GM12878 (cell line): ENCODE measurements around the gene ITGA1. TPM values are rescaled to one million over a fixed set of nuclear protein-coding genes. Genes with fewer than 3 reads are reported as not detected.
"Not testable (repeated sequence)": the region's sequence is repeated elsewhere in the genome, so short reads cannot be mapped to it uniquely, and the experiment has no call there.

ENCODE experiments used
- ATAC-seq: fragments of 200-7000 bp; cut with Tn5 transposase; 3 replicates; pipeline ENCODE4 v1.9.1; 2020; ENCODE audit warnings: mild to moderate bottlenecking, moderate library complexity
- BruUV-seq: library from RNA; stranded (reverse); fragments of 400-500 nt; replicated peaks from 2 replicates; lab custom pipeline; 2021; lab: Mats Ljungman, UMichigan
- CTCF ChIA-PET: fragments of 300-600 bp; sonication (Branson Sonifier 250); formaldehyde crosslinking; extraction: SDS; loops from one replicate; lab custom pipeline; 2021; ENCODE audit warnings: inconsistent platforms; lab: Yijun Ruan, JAX
- POLR2A ChIA-PET: fragments of 350-600 bp; formaldehyde crosslinking; extraction: SDS; loops from one replicate; lab custom pipeline; 2021; ENCODE audit warnings: inconsistent platforms; lab: Charles Lee
- RAD21 ChIA-PET: fragments of 300-600 bp; sonication (Branson Sonifier 250); formaldehyde crosslinking; loops from one replicate; lab custom pipeline; 2023; ENCODE audit warnings: antibody characterized with exemption; ENCODE audit not compliant: unreplicated experiment; lab: Charles Lee
- SMC1A ChIA-PET: fragments of 300-600 bp; sonication (Branson Sonifier 250); formaldehyde crosslinking; loops from one replicate; lab custom pipeline; 2023; ENCODE audit not compliant: unreplicated experiment, uncharacterized antibody; lab: Charles Lee
- DNase-seq: peaks from one replicate; pipeline ENCODE4 v3.0.0-alpha.2; 2011; ENCODE audit warnings: low read depth, low spot score
- FAIRE-seq: peaks from 3 replicates; lab custom pipeline; 2011; peaks lifted over from hg19 to GRCh38; lab: Jason Lieb, UNC
- H2AFZ ChIP-seq: 2 replicates; pipeline ENCODE4 v1.6.0; 2011; ENCODE audit warnings: low read depth, low read length, control low read depth; ENCODE audit not compliant: control insufficient read depth
- H3K27ac ChIP-seq: 2 replicates; pipeline ENCODE4 v1.5.1; 2011; ENCODE audit warnings: control low read depth; ENCODE audit not compliant: control insufficient read depth, insufficient read depth
- H3K27me3 ChIP-seq, 2 experiments: replicated peaks in 1 of 2; 2 replicates each; pipeline versions ENCODE4 v1.6.0 to v1.6.1; 2011; ENCODE audit warnings: low read length in 1 of 2; ENCODE audit not compliant: control insufficient read depth in 2 of 2, insufficient read depth in 2 of 2
- H3K36me3 ChIP-seq, 2 experiments: 2 replicates each; pipeline ENCODE4 v1.5.1; 2011; ENCODE audit warnings: low read length in 1 of 2; ENCODE audit not compliant: control insufficient read depth in 2 of 2, insufficient read depth in 2 of 2
- H3K4me1 ChIP-seq: 2 replicates; pipeline ENCODE4 v1.6.1; 2011; ENCODE audit warnings: mild to moderate bottlenecking, low read length, moderate library complexity, mixed read lengths; ENCODE audit not compliant: control insufficient read depth, insufficient read depth
- H3K4me2 ChIP-seq: 2 replicates; pipeline ENCODE4 v1.6.0; 2011; ENCODE audit warnings: control low read depth; ENCODE audit not compliant: control insufficient read depth, insufficient read depth
- H3K4me3 ChIP-seq: fragments of 200-600 bp; sonication (generic); 2 replicates; pipeline ENCODE4 v1.5.1; 2016
- H3K79me2 ChIP-seq: 2 replicates; pipeline ENCODE4 v1.6.0; 2011; ENCODE audit warnings: low read length; ENCODE audit not compliant: control insufficient read depth, insufficient read depth
- H3K9ac ChIP-seq: 2 replicates; pipeline ENCODE4 v1.8.0; 2011; ENCODE audit warnings: low read length, control low read depth, mixed read lengths; ENCODE audit not compliant: control insufficient read depth, insufficient read depth
- H3K9me3 ChIP-seq: replicated peaks from 3 replicates; pipeline ENCODE4 v1.5.1; 2011; ENCODE audit warnings: mild to moderate bottlenecking, low read length; ENCODE audit not compliant: control insufficient read depth, insufficient read depth
- H4K20me1 ChIP-seq: 2 replicates; pipeline ENCODE4 v1.6.0; 2011; ENCODE audit not compliant: control insufficient read depth, insufficient read depth
- RUNX3 ChIP-seq: IDR thresholded peaks from 2 replicates; pipeline ENCODE4 v1.6.1; 2012; ENCODE audit warnings: low read length, inconsistent platforms
- TBL1XR1 ChIP-seq: IDR thresholded peaks from 2 replicates; pipeline ENCODE4 v1.6.1; 2012; ENCODE audit warnings: low read depth, low read length, improper control_type of control experiment
- ZNF207 ChIP-seq: fragments of 450-650 bp; IDR thresholded peaks from 2 replicates; pipeline ENCODE4 v1.6.1; 2014; ENCODE audit warnings: antibody characterized with exemption, mild to moderate bottlenecking, borderline replicate concordance
- WGBS: methylation state at CpG from one replicate; pipeline ENCODE4 v1.1.6; 2016; ENCODE audit warnings: low lambda C conversion rate; ENCODE audit not compliant: insufficient replicate concordance, insufficient coverage; ENCODE audit errors: missing lambda C conversion rate; 5-methylcytosine and 5-hydroxymethylcytosine counted together
- in situ Hi-C: fragments of 300-500 bp; cut with MboI; formaldehyde crosslinking; loops from 9 replicates; pipeline ENCODE4 v1.14.3; 2018; ENCODE audit warnings: mixed read lengths
- intact Hi-C: fragments of 100-400 bp; cut with micrococcal nuclease; formaldehyde crosslinking; loops from one replicate; pipeline ENCODE4 v1.14.2; 2022; ENCODE audit not compliant: unreplicated experiment
- polyA plus RNA-seq, 11 experiments: library from polyadenylated mRNA; depleted of rRNA in 4 of 11; unstranded in 6 of 11; stranded (reverse) in 5 of 11; fragments of >200 nt; fragmentation: Nextera tagmentation in 4 of 11; fragmentation: Illumina TruSeq in 1 of 11; extraction: Ambion mirVana in 4 of 11; extraction: Trizol in 1 of 11; gene quantifications; 1 replicate in 1 of 11; 2 replicates in 10 of 11; pipeline versions ENCODE4 v1.2.1 to v1.2.3, GENCODE V29; 2011 to 2016; ENCODE audit warnings: inconsistent platforms in 2 of 11, missing spikeins in 2 of 11, low read depth in 1 of 11
- total RNA-seq, 4 experiments: library from RNA; depleted of rRNA in 3 of 4; stranded (reverse); fragments of >200 nt in 3 of 4; fragmentation: Illumina TruSeq in 1 of 4; extraction: Trizol in 1 of 4; gene quantifications; 2 replicates each; pipeline versions ENCODE4 v1.2.1 to v1.2.3, GENCODE V29; 2013 to 2021

The ITGA1 gene
- total and polyA plus RNA-seq, 10 of the 15 experiments (the other 5 are each of a cell fraction or from before 2014, with no cell fraction given): 0.02 to 0.56 (median 0.19) TPM

- Histone ChIP-seq H3K9me3 (no peaks in the 10 kb centered on the region), H2AFZ (no peak overlapping the region), H3K36me3 (no peaks in the 10 kb centered on the region), H3K9ac (no peak overlapping the region), H3K4me1 (no peaks in the 10 kb centered on the region; the same call in 1 of the 2 replicates), H4K20me1 (no peaks in the 10 kb centered on the region), H3K27ac (no peak overlapping the region), H3K4me2 (no peak overlapping the region), H3K79me2 (no peaks in the 10 kb centered on the region), H3K27me3 (no peaks in the 10 kb centered on the region; a peak in 1 of 4 replicates), H3K4me3 (no peak overlapping the region)
- ChIA-PET CTCF (interaction anchor here (1.1 kb wide), 1 partner anchor 24 kb away, joined by 4 read pairs; no protein-coding TSS in a partner anchor), POLR2A (no interaction called here), SMC1A (no interaction called here), RAD21 (no interaction called here)
- TF ChIP-seq ZNF207: no peak
- in situ Hi-C loops: no loop called here
- FAIRE-seq: no peak
- intact Hi-C loops: no loop called here
- no peak for ATAC-seq
- 28% methylated on average over 3 of the region's 3 CpGs for WGBS
- no peak for DNase-seq
- BruUV-seq: no TSS peak
These were observed 44.2 kb upstream of the ITGA1 start for GRCh38 chr5:52743529-52743928.

GRCh38 chr5:52743970-52744369, 43.7 kb upstream of the ITGA1 start:
- in situ Hi-C loops: no loop called here
- Histone ChIP-seq H3K27me3 (no peaks in the 10 kb centered on the region; a peak in 1 of 4 replicates), H3K27ac (no peak overlapping the region), H3K36me3 (no peaks in the 10 kb centered on the region), H3K79me2 (no peaks in the 10 kb centered on the region), H3K4me3 (no peak overlapping the region), H3K9me3 (no peaks in the 10 kb centered on the region), H3K4me1 (no peaks in the 10 kb centered on the region; the same call in 1 of the 2 replicates), H2AFZ (no peak overlapping the region), H3K9ac (no peak overlapping the region), H3K4me2 (no peak overlapping the region), H4K20me1 (no peaks in the 10 kb centered on the region)
- no peak for DNase-seq
- ChIA-PET CTCF (interaction anchor here (1.1 kb wide), 1 partner anchor 24 kb away, joined by 4 read pairs; no protein-coding TSS in a partner anchor), POLR2A (no interaction called here), RAD21 (no interaction called here), SMC1A (no interaction called here)
- WGBS: 0% methylated on average over 1 of the region's 1 CpG
- BruUV-seq: no TSS peak
- TF ChIP-seq RUNX3 (peak; percentile 63), TBL1XR1 (no peak)
- intact Hi-C loops: no loop called here
- ATAC-seq: no peak
- no peak for FAIRE-seq

- BruUV-seq, POLR2A ChIA-PET, H3K27me3 ChIP-seq, CTCF ChIA-PET, SMC1A ChIA-PET, ATAC-seq, H3K36me3 ChIP-seq, H3K9me3 ChIP-seq, H3K4me1 ChIP-seq, H3K4me2 ChIP-seq, H2AFZ ChIP-seq, intact Hi-C loops, H4K20me1 ChIP-seq, FAIRE-seq, H3K27ac ChIP-seq, DNase-seq, in situ Hi-C loops, H3K4me3 ChIP-seq, H3K79me2 ChIP-seq, H3K9ac ChIP-seq, RAD21 ChIA-PET: not testable (repeated sequence)
- WGBS: 51% methylated on average over 2 of the region's 2 CpGs
These were observed 42.8 kb upstream of the ITGA1 start for GRCh38 chr5:52744867-52745458.
